DMS153 (cell line): ENCODE data around the gene GPD1.
"Not testable (repeated sequence)": the region's sequence is repeated elsewhere in the genome, so short reads cannot be mapped to it uniquely, and the experiment has no call there.

ENCODE experiments used
- DNase-seq: peaks from one replicate; lab custom pipeline; 2025; lab: John Stamatoyannopoulos, UW

The GPD1 gene

GRCh38 chr12:50073712-50074111, 30.1 kb upstream of the GPD1 start:
- DNase-seq, result no peak

GRCh38 chr12:50074936-50075807, 28.6 kb upstream of the GPD1 start:
- DNase-seq, result peak; percentile 34

GRCh38 chr12:50075808-50076170, 28.0 kb upstream of the GPD1 start:
- no peak for DNase-seq

- no peak for DNase-seq
Measured at GRCh38 chr12:50077099-50077498, 26.7 kb upstream of the GPD1 start.

- DNase-seq, result no peak
Measured at GRCh38 chr12:50078281-50078680, 25.5 kb upstream of the GPD1 start.

- DNase-seq, result no peak
Measured at GRCh38 chr12:50079771-50080170, 24.0 kb upstream of the GPD1 start.

- no peak for DNase-seq
Measured at GRCh38 chr12:50081096-50081808, 22.6 kb upstream of the GPD1 start.

GRCh38 chr12:50082644-50083043, 21.2 kb upstream of the GPD1 start:
- peak; percentile 5 for DNase-seq

GRCh38 chr12:50083301-50083700, 20.5 kb upstream of the GPD1 start:
- DNase-seq, result no peak

- not testable (repeated sequence) for DNase-seq
Measured at GRCh38 chr12:50084409-50084774, 19.4 kb upstream of the GPD1 start.

- DNase-seq, result peak; percentile 90
Measured at GRCh38 chr12:50084775-50085614, 18.8 kb upstream of the GPD1 start, which contains the start of gene SMARCD1. SMARCD1 (plus strand) TSS chr12:50085342; CDS start chr12:50085370, 28 bp downstream.

GRCh38 chr12:50085615-50086072, 18.2 kb upstream of the GPD1 start:
- no peak for DNase-seq

GRCh38 chr12:50086148-50086547, 17.7 kb upstream of the GPD1 start:
- DNase-seq, result no peak

- DNase-seq, result no peak
Measured at GRCh38 chr12:50087151-50087550, 16.7 kb upstream of the GPD1 start.

GRCh38 chr12:50087995-50088394, 15.8 kb upstream of the GPD1 start:
- no peak for DNase-seq

- DNase-seq, result peak; percentile 45
Measured at GRCh38 chr12:50088577-50089335, 15.1 kb upstream of the GPD1 start.

- no peak for DNase-seq
Measured at GRCh38 chr12:50089730-50090129, 14.1 kb upstream of the GPD1 start.

GRCh38 chr12:50090391-50090790, 13.4 kb upstream of the GPD1 start:
- DNase-seq, result no peak

- DNase-seq, result no peak
Measured at GRCh38 chr12:50097952-50098351, 5.9 kb upstream of the GPD1 start.

GRCh38 chr12:50099302-50100008, 4.4 kb upstream of the GPD1 start:
- no peak for DNase-seq

- no peak for DNase-seq
Measured at GRCh38 chr12:50100561-50100960, 3.2 kb upstream of the GPD1 start.
